HG02938 (cell line): ENCODE data around the gene NPBWR2.

ENCODE experiments used
- ATAC-seq: cut with Tn5 transposase; IDR thresholded peaks from one replicate; pipeline ENCODE4 v1.9.1; 2021; ENCODE audit warnings: mild to moderate bottlenecking, moderate library complexity; ENCODE audit not compliant: unreplicated experiment

NPBWR2 gene, protein sequence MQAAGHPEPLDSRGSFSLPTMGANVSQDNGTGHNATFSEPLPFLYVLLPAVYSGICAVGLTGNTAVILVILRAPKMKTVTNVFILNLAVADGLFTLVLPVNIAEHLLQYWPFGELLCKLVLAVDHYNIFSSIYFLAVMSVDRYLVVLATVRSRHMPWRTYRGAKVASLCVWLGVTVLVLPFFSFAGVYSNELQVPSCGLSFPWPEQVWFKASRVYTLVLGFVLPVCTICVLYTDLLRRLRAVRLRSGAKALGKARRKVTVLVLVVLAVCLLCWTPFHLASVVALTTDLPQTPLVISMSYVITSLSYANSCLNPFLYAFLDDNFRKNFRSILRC

DNA sequence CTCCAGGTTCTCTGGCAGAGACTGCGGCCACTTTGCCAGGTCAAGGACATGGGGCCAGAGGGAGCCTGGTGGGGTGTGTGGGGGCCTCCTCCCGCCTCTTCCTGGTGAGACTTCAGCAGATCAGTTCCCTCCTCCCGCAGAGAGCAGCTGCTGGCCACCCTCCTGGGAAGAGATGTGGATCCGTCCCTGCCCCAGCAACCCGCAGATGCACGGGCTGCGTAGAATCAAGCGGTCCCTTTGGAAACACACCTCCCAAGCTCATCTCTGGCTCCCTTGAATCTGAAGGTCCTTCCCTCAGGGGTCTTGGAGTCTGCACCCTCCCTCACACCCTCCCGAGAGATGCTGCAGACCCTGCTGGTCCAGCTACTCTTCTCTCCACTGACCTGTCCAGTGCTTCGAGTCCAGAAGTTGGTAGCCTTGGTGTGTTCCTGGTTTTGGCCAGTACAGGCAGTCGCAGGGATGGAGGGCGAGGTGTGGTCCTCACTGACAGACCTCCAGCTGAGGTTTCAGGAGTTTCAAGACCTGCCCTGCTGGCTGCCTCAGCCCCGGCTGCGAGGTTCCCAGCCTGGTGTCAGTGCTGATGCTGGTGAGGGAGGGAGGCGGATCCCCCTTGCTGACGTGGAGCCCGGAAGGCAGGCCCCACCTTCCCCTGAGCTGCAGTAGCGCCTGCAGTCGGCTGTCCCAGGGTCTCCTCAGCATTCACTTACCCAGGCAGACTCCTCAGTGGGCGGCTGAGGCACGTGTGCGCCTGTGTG, at the start of gene NPBWR2:
TSS of gene NPBWR2 (minus strand) at position 585 of the 755 bp plus-strand sequence. CDS start 734 bp downstream, outside the sequence.
- ATAC-seq = no peak

DNA sequence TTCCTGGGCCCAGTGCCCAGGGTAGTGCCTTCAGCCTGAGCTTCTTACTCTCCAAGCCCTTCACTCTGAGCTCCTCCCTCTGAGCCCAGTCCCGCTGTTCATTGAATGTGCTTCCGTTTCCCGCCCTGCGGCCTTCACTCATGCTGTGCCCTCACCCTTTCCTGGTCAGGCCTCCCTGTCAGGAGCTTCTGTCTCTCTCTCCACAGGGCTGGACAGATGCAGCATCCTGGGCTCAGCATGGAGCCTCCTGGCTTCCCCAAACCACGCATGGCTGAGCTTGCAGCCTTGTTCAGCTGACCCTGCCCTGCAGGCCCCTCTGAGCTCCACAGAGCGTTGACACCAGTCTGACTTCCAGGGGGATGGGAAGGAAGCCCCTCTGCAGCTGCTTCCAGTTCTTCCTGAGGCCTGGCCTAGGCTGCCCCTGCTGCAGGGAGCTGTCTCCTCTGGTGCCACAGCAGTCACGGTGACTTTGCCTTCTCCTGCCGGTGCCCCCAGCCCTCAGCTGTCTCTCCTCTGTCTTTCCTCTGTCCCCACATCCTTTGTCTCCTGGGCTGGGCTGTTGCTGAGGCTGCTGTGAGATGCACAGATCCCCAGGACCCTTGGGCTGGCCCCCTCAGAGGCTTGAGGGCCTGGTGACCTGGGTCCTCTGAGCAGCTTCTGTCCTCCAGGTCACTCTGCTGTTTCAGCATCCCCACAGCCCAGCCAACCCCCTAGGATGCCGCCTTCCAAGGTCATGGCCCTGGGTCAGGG, 48.9 kb upstream of the NPBWR2 start:
- ATAC-seq = no peak

DNA sequence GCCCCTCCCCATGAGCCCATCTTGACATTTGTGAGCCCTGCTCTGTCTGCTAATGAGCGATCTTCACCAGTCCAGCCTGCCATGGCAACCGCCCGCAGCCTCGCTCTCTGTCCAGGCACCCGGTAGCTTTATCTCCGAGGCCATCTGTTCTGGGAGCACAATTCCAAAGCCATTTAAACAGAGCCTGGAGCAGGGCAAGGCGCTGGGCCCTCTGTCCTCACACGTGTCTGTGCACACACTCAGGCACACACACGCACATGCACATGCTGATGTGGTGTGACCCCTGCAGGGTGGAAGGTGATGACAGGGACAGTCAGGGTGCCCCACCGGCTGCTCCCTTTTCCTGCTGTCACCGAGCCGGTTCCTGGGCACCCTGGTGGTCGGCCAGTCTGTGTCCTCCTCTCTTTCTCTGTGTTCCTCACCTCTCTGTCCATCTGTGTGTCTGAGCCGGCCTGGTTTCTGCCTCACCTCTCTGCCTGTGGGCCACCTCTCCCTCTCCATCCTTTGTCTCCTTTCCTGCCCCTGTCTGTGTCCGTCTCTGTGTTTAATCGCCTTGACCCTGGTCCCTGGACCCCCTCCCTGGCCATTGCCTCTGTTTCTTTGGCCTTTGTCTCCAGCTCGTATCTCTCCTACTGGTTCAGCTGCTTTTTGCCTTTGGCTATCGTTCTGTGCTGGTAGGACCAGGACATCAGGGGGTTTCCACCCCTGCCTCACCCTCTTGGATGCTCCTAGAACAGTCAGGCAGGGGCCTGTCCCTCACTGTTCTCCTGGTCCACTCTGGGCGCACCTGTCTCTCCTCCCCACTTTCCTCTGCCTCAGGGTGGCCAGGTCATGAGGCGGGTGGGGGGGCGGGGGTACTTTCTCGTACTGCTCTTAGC, 48.1 kb upstream of the NPBWR2 start:
- no peak for ATAC-seq

DNA sequence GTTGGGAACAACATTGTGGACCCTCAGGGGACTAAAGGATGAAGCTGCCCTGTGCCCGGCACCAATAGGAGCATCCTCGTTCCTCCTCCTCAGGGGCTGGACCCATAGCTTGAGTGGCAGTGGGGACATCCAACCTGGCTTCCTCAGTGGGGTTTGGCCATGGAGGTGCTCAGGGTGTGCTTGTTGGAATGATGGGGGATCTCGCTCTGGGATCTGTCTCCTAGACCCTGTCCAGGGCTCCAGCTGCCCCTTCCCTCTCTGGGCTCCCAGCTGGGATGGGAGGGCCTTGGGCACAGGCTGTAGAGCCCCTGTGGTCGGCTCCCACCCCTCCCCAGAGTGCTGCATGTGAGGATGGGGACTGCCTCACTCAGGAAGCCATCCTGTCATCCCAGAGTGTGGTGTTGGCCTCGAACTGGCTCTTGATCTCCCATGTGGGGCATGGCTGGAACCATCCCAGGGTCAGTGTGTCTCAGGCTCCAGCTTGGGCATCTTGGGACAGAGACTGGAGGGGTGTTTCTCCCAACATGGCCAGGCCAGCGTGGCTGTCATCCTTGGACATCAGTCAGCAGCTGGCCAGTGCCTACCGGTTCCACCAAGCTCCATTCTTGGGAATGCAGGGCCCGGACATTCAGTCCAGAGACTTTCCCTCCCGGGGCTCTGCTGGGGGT, 47.4 kb upstream of the NPBWR2 start:
- no peak for ATAC-seq

DNA sequence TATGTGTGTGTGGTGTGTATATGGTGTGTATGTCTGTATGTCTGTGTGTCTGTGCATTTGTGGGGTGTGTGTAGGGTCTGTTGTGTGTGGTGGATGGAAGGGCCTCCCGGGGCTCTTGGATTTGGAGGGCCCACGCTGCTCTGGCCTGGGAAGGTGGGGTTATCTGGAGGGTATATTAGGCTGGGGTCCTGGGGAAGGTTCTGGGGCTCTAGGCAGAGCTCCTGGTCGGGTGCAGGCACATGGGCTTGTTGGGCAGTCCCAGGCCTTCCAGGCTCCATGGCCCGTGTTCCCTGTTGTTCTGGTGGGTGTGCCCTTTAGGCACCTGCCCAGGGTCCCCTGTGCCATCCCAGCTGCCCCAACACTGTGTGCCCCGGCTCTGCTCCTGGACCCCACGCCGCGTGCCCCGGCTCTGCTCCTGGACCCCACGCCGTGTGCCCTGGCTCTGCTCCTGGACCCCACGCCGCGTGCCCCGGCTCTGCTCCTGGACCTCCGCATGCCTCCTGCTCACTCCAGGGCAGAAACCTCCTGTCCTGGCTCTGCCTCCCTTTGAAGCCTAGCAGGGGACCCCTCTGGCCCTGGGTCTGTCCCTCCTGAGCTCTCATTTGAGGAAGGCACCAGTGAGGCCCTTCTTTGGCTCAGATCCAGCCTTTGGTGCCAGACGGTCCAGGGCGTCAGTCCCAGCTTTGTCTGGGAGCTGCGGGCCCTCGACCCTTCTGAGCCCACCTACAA, 46.7 kb upstream of the NPBWR2 start:
- ATAC-seq = no peak

DNA sequence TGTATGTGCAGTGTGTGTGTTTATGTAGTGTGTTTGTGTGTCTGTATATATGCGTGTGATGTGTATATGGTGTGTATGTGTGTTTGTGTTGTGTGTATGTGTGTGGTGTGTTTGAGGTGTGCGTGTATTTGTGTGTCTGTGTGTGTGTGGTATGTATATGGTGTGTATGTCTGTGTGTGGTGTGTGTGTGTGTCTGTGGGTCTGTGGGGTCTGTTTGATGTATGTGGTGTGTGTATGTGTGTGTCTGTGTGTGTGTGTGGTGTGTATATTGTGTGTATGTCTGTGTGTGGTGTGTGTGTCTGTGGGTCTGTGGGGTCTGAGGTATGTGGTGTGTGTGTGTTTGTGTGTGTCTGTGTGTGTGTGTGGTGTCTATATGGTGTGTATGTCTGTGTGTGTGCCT, 46.0 kb upstream of the NPBWR2 start:
- ATAC-seq = no peak

DNA sequence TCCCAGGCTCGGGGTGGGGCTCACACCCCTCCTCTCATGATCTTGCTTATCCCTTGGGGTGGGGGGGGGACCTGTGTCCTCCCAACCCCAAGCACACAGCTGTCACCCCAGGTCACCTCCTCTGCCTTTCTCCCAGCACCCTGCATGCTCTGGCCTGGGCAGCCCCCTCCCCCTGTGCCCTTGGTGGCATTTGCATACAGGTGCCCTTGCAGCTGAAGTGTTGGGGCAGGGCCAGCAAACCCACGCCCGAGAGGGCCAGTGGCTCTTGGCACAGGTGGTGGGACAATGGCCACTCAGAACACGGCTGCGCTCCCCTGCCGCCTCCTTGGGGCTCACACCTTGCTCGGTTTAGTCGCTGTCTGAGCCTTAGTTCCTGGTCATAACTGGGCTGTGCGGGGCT, 45.5 kb upstream of the NPBWR2 start:
- no peak for ATAC-seq

DNA sequence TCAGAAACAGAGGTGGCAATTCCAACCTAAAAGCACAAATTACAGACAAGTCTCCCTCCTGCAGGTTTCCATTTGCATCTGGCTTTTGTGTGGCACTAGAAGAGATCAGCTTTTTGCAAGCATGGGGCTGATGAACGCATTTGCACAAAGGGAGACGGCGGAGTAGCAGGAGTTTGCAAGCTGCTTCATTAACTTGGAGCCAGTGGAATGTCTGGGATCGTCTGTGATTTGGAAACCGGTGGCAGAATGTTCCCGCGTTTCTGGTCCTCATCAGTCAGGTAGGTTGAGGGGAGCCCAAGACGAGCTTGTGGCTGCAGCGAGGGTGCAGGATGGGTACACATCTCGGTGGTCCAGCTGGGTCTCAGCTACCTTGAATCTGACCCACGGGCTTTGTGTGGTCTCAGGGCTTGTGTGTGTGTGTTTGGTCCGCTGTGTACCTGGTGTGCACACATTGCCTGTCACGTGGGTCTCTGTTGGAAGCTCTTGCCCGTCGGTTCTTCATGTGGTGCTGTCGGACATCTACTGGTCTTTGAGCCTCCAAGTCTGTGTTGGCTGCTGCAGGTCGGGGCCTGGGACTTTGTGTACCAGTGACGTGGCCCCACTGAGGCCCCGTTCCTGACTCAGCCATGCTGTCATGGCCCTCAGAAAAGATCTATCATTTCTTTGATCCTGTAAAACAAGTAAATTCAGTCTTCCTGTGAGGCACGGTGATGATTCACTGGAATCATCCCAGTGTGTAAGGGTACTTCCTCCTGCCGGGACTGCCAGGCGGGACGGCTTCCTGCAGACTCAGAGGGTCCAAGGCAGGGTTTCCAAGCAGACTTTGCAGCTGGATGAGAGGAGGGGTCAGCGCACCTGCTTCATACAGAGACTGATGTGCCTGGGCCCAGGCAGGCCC, 44.5 kb upstream of the NPBWR2 start:
- ATAC-seq = no peak

DNA sequence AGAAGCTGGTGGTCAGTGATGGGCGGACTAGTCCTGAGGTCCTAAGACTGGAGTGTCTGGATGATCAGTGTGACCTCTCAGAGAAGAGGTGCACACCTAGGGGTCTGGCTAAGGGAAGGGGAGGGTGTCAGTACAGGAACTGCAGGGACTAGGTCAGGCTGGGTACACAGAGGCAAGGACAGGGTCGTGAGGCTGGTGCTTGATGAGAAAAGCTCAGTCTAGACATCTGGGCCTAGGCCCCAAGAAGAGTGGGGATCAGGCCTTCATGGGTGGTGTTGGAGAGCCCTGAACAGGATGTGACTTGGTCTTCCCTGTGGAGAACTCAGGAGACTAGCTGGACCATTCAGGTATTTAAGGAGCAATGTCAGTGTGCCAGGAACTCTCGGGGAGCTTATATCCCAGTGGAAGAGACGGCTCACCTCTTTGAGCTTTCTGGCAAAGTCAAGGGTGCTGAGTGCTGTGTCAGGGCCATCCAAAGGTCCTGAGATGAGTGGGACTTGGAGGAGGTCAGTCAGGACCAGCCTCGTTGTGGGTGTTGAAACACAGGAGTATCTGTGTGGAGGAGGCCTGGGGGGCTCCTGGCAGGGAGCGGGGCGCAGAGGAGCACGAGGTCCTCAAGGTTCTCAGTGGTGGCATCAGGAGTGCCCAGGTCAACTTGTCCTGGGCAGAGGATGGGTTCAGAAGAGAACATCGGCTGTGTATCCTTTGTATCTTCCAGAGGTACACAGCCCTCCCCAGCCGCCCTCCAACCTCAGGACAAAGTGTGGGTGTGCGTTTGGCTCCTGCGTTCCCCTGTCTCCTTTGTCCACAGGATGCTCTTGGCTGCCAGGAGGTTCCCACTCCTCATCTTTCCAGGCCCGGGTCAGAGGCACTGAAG, 43.6 kb upstream of the NPBWR2 start:
- ATAC-seq = no peak

DNA sequence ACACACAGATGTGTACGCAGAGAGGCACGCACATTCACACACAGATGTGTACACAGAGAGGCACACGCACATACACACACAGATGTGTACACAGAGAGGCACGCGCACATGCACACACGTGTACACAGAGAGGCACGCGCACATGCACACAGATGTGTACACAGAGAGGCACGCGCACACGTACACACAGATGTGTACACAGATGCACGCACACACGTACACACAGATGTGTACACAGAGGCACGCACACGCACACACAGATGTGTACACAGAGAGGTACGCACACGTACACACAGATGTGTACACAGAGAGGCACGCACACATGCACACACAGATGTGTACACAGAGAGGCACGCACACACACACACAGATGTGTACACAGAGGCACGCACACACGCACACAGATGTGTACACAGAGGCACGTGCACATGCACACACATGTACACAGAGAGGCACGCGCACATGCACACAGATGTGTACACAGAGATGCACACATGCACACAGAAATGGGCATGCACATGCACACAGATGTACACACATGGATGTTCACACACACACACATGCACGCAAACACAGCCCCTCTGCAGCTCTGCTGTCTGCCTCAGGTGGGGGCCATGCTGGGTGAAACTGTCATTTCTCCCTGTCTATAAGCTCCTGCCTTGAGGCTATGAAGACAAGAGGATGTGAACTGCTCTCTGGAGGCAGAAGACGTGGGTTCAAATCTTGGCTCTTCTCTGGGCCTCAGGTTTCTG, 42.6 kb upstream of the NPBWR2 start:
- ATAC-seq = no peak

DNA sequence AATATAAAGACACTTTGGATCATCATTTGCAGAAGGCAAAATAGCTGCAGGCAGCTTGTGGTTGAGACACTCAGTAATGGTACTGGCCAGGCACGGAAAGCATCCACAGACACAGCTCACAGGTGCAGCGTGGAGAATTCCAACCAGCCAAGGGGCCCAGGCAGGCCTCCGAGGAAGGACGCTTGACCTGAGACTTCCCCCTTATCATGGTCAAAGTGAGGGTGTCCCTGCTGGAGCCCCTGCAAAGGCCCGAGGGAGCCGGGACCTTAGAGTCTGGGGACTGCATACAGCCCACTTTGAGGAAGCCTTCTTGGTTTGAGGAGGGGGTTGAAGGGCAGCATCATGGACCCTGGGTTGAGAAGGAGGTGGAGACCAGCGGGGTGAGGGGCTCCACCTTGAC, 41.8 kb upstream of the NPBWR2 start:
- no peak for ATAC-seq

DNA sequence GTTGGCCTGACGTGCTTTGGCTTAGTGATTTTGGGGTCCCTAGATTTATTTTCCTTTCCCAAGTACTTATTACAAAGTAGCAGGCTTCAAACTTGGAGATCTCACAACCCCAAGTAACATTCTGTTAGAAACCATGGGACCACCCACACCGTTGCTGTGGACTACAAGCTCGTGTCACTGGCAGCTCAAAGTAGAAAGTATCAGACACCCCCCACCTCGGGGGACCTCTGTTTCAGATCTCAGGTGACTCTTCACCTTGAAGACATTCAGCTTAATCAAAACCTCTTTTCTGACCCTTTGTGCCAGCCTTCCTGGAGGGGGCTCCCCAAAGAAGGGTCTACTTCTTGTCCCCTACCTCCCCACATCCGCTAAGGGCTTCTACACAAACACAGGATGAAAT, 41.2 kb upstream of the NPBWR2 start:
- no peak for ATAC-seq

DNA sequence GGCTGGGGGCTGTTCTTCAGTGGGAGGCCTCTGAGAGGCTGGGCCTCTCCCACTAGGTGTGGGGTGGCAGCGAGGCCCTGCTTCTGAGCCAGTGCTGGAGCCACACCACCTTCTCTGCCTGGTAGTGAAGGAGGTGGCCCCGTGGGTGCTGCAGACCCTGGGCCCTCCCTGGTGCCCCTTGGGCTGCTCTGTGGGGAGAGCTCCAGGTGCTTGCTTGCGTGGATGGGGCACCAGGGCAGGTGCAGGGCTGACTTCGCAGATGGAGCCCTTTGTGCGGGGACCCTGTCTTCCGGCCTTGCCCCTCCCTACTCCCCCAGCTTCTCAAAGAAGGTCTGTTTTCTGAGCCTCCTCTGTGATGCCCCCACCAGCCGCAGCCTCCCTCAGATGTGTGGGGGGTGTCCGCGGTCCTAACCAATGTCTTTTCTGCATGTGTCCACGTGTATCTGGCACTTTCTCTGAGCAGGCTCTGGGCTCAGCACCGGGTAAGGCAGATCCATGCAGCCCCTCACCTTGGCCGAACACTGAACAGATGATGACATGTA, 39.6 kb upstream of the NPBWR2 start:
- ATAC-seq = no peak

DNA sequence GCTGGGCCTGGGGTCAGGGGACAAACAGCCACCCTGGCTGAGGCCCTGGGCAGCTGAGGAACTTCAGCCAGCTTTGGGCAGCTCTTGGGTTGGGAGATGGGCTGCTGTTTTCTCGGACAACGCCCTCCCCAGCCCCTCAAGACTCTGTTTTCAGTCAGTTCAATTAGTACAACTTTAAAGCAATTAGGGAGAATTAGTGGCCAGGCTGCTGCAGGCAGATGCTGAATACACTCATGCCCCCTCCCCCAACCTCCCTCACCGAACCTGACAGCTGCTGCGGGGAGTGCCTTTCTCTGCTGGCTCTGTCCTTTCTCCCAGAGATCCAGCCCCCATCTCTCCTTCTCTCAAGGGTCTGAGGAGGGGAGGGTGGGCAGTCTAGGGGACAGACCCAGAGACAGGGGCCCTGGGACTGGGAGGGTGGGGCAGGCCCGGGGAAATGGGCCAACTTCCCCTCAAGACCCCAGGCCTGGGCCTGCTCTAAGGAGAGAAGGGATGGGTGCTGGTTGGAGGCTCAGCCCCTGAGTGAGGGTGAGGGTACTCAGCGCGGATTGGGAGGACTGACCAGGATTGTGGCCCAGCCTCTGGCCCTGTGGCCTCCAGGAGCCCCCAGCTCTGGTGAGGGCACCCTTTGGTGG, 39.1 kb upstream of the NPBWR2 start:
- ATAC-seq = no peak

DNA sequence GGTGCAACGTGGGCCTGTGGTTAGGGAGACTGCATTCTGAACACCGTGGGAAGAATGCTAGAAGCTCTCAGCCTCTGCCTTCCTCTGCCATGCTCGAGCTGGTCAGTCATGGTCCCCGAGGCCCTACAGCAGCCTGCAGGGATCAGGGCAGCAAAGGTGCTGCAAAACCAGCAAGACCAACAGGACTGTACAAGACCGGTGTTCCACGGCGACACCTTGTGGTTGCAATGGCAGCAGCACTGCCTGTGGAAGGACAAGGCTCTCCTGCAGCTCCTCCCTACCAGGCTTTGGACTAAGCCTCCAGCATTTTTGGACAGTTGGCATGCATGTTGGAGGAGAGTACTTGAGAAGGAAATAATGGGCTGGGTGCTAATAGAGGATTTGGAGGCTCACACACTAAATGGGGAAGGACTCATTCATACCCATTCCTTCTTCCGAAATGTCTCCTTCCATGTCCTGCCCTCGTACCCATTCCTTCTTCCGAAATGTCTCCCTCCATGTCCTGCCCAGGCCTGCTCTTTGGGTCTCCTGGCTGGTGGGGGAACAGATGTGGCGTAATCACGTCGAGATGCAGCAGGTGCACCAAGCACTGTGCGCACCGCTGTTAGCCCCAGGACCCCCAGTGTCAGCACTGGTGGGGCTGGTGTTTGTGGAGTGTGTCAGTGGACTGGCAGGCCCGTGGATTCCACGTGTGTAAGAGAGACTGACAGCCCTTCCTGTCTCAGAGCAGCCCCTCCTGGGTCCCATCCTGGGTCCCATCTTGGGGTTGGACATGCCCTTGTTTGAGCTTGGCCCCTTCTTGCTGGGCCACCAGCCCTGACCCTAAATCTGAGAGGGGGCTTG, 38.3 kb upstream of the NPBWR2 start:
- no peak for ATAC-seq
